Nephron progenitor cell (in vitro differentiated cells): Measurements from ENCODE around the gene TNS1.

Experiments
- DNase-seq: peaks from one replicate; pipeline ENCODE4 v3.0.0; 2021
- H3K27ac Mint-ChIP-seq: 2 replicates; pipeline ENCODE4 v1.8.0; 2021; ENCODE audit warnings: mild to moderate bottlenecking, moderate library complexity, mixed read lengths
- H3K27me3 Mint-ChIP-seq: 2 replicates; pipeline ENCODE4 v1.8.0; 2021; ENCODE audit warnings: mild to moderate bottlenecking, low read depth, mixed read lengths; ENCODE audit not compliant: poor library complexity
- H3K36me3 Mint-ChIP-seq: 2 replicates; pipeline ENCODE4 v1.8.0; 2021; ENCODE audit warnings: low read depth, mixed read lengths
- H3K4me1 Mint-ChIP-seq: 2 replicates; pipeline ENCODE4 v1.8.0; 2021; ENCODE audit warnings: mixed read lengths
- H3K4me3 Mint-ChIP-seq: 2 replicates; pipeline ENCODE4 v1.8.0; 2021; ENCODE audit warnings: mild to moderate bottlenecking, moderate library complexity, mixed read lengths
- H3K9me3 Mint-ChIP-seq: 2 replicates; pipeline ENCODE4 v1.8.0; 2021; ENCODE audit warnings: mild to moderate bottlenecking, moderate library complexity, mixed read lengths
- TF ChIP-seq, protein P1 (sequence below): fragments of 200-600 bp; sonication (generic); IDR thresholded peaks from 2 replicates; pipeline ENCODE4 v1.5.0; 2021; ENCODE audit warnings: antibody characterized with exemption

The TNS1 gene

DNA sequence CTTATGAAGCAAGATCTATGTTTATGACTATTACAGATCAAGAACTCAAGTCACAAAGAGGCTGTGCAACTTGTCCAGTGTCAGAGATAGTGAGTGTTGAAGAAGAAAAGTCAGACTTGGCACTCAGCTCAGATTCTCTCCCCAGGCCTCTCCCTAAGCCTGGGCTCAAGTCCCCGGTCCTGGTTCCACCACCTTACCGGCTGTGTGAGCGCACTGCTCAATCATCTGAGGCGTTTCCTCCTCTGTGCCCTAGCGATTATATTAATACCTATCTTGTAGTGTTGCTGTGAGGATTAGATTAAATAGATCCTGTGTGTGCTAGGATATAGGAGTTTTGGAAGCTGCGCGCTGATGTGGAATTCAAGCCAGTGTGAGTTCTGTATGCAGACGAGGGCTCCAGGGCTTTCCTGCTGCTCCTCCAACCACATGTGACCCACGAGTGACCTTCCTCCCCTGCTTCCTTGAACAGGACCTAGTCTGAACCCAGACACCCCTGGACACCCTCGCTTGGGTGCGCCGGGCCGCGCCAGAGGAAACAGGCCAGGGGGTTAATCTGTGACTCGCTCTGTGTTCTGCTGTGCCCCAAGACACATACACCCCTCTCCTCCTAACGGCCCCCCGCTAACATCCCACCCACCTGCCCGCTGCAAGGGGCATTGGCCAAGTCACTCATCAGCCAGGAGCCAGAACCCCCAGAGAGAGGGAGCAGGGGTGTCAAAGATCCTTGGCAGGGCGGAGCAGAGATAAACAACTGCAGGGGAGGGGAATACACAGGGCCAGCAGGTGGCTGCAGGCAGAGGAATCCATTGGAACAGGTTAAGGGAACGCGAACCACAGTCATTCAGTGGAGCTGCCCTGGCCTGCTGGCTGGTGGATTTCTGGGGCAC, 38.3 kb downstream of the TNS1 start:
- H3K9me3 Mint-ChIP-seq, result no peaks in the 10 kb centered on the region
- peak; percentile 22 for DNase-seq
- H3K4me1 Mint-ChIP-seq, result peaks cover 59% of the 10 kb centered on the region
- H3K27ac Mint-ChIP-seq, result peak overlapping the region; percentile 62
- no peaks in the 10 kb centered on the region for H3K36me3 Mint-ChIP-seq
- H3K4me3 Mint-ChIP-seq, result no peak overlapping the region
- TF ChIP-seq, protein P1, sequence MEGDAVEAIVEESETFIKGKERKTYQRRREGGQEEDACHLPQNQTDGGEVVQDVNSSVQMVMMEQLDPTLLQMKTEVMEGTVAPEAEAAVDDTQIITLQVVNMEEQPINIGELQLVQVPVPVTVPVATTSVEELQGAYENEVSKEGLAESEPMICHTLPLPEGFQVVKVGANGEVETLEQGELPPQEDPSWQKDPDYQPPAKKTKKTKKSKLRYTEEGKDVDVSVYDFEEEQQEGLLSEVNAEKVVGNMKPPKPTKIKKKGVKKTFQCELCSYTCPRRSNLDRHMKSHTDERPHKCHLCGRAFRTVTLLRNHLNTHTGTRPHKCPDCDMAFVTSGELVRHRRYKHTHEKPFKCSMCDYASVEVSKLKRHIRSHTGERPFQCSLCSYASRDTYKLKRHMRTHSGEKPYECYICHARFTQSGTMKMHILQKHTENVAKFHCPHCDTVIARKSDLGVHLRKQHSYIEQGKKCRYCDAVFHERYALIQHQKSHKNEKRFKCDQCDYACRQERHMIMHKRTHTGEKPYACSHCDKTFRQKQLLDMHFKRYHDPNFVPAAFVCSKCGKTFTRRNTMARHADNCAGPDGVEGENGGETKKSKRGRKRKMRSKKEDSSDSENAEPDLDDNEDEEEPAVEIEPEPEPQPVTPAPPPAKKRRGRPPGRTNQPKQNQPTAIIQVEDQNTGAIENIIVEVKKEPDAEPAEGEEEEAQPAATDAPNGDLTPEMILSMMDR, result no peak
- no peaks in the 10 kb centered on the region for H3K27me3 Mint-ChIP-seq

DNA sequence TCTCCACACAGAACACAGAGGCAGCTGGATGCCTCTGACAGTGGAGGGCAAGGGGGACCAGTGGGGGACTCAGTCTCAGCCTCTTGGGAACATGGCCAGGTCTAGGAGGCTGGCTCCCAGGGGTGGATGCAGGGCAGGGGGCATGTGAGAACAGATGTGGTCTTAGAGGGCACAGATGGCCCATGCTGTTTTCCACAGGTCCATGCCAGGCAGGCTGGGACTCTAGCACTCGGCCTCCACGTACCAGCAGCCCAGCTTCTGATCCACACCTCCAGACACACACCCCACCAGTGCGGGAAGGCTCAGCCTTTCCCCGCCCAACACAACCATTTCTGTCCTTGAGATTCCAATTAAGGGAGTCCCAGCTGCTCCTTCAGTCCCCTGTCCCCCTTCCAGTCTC, 42.4 kb downstream of the TNS1 start:
- DNase-seq, result no peak
- Mint-ChIP-seq H3K4me1 (peaks cover 60% of the 10 kb centered on the region), H3K27ac (no peak overlapping the region), H3K9me3 (no peaks in the 10 kb centered on the region), H3K4me3 (no peak overlapping the region), H3K36me3 (no peaks in the 10 kb centered on the region), H3K27me3 (peaks cover 2% of the 10 kb centered on the region)
- TF ChIP-seq, protein P1, result no peak

- Mint-ChIP-seq H3K27me3 (peaks cover 8% of the 10 kb centered on the region), H3K27ac (no peak overlapping the region), H3K9me3 (no peaks in the 10 kb centered on the region), H3K4me1 (peaks cover 54% of the 10 kb centered on the region), H3K4me3 (no peak overlapping the region), H3K36me3 (no peaks in the 10 kb centered on the region)
- TF ChIP-seq, protein P1, result no peak
- DNase-seq, result no peak
Observed at GRCh38 chr2:217959723-217960122, 43.1 kb downstream of the TNS1 start.

- Mint-ChIP-seq H3K36me3 (no peaks in the 10 kb centered on the region), H3K4me1 (peaks cover 45% of the 10 kb centered on the region), H3K4me3 (no peak overlapping the region), H3K9me3 (no peaks in the 10 kb centered on the region), H3K27ac (no peak overlapping the region), H3K27me3 (peaks cover 11% of the 10 kb centered on the region)
- no peak for DNase-seq
- TF ChIP-seq, protein P1, result no peak
Observed at GRCh38 chr2:217958884-217959225, 43.9 kb downstream of the TNS1 start.

DNA sequence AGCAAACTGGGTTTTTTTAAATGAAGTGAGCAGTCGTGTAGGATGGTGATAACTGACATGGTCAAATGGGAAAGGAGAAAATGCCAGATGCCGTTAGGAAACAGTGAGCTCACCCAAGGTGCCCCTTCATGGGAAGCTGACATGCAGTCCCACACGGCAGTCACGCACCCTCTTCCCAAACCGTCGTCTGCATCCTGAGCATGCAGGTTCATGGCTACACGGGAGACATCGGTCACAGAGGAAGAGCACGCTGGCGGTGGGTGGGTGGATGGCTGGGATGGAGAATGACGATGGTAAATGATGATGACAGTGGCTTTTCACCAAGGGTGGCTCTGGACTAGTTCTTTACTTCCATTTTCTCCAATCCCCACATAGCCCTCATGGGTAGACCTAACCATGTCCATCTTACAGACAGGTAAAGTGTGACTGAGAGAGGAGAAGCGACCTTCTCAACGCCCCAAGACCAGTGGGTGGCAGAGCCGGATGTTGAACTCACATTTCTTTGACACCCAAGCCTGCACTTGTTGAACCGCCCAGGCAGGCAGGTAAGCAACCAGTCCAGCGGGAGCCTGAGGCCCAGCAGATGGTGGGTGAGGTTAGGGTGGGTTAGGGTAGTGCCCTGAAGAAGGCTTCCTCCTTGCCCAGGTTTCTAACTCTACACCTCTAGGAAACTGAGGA, 44.5 kb downstream of the TNS1 start:
- Mint-ChIP-seq H3K4me3 (no peak overlapping the region), H3K27me3 (peaks cover 11% of the 10 kb centered on the region), H3K36me3 (no peaks in the 10 kb centered on the region), H3K4me1 (peaks cover 46% of the 10 kb centered on the region), H3K27ac (no peak overlapping the region), H3K9me3 (no peaks in the 10 kb centered on the region)
- TF ChIP-seq, protein P1, result no peak
- no peak for DNase-seq
